Activated naive CD4-positive, alpha-beta T cell treated with anti-CD3 and anti-CD28 coated beads, Interleukin-2, amount 10 ng/mL, durations not matched to agents 7 days and 5 days (primary cell): Measurements from ENCODE around the gene WDR88.
"Not testable (repeated sequence)": the region's sequence is repeated elsewhere in the genome, so short reads cannot be mapped to it uniquely, and the experiment has no call there.

ENCODE experiments used
- CTCF ChIA-PET: fragments of 350-600 bp; sonication (Branson Sonifier 250); formaldehyde crosslinking; loops from one replicate; lab custom pipeline; 2021; ENCODE audit warnings: antibody characterized with exemption; lab: Charles Lee
- DNase-seq: peaks from one replicate; pipeline ENCODE4 v3.0.0-alpha.2; 2020
- H3K27ac Mint-ChIP-seq: one replicate; pipeline ENCODE4 v1.8.0; 2021; ENCODE audit warnings: mild to moderate bottlenecking, moderate library complexity, mixed read lengths
- H3K27me3 Mint-ChIP-seq: one replicate; pipeline ENCODE4 v1.8.0; 2021; ENCODE audit warnings: mild to moderate bottlenecking, mixed read lengths
- H3K36me3 Mint-ChIP-seq: one replicate; pipeline ENCODE4 v1.8.0; 2021; ENCODE audit warnings: mixed read lengths
- H3K4me1 Mint-ChIP-seq: one replicate; pipeline ENCODE4 v1.8.0; 2021; ENCODE audit warnings: mixed read lengths
- H3K4me3 Mint-ChIP-seq: one replicate; pipeline ENCODE4 v1.8.0; 2021; ENCODE audit warnings: mild to moderate bottlenecking, moderate library complexity, mixed read lengths
- H3K9me3 Mint-ChIP-seq: one replicate; pipeline ENCODE4 v1.8.0; 2021; ENCODE audit warnings: mixed read lengths

WDR88 gene

GRCh38 chr19:33222255-33222654 is 90.3 kb downstream of the WDR88 start:
- H3K9me3 Mint-ChIP-seq, H3K4me3 Mint-ChIP-seq, H3K4me1 Mint-ChIP-seq, H3K36me3 Mint-ChIP-seq, DNase-seq, H3K27ac Mint-ChIP-seq: not testable (repeated sequence)
- CTCF ChIA-PET: interaction anchor here (1.5 kb wide), 1 partner anchor 45 kb away, joined by 3 read pairs; no protein-coding TSS in a partner anchor
- peaks cover 60% of the 10 kb centered on the region for H3K27me3 Mint-ChIP-seq

GRCh38 chr19:33224694-33225457 is 93.0 kb downstream of the WDR88 start:
- H3K4me1 Mint-ChIP-seq: peaks cover 5% of the 10 kb centered on the region
- H3K4me3 Mint-ChIP-seq: no peak overlapping the region
- H3K27me3 Mint-ChIP-seq: peaks cover 70% of the 10 kb centered on the region
- no peak for DNase-seq
- no peak overlapping the region for H3K27ac Mint-ChIP-seq
- peaks cover 7% of the 10 kb centered on the region for H3K36me3 Mint-ChIP-seq
- CTCF ChIA-PET: interaction anchor here (0.6 to 1.6 kb wide), 3 partner anchors 11 to 537 kb away, joined by 3 to 8 read pairs (median 4); no protein-coding TSS in a partner anchor
- peaks cover 15% of the 10 kb centered on the region for H3K9me3 Mint-ChIP-seq
